Naive thymus-derived CD4-positive, alpha-beta T cell (primary cell): ENCODE measurements around the gene CRNKL1. TPM values are rescaled to one million over a fixed set of nuclear protein-coding genes. Genes with fewer than 3 reads are reported as not detected.

Source experiments
- ATAC-seq: fragments of 150-1000 bp; cut with Tn5 transposase; 2 replicates; pipeline ENCODE4 v1.10.0; 2021; ENCODE audit warnings: mild to moderate bottlenecking, moderate library complexity
- CTCF ChIA-PET: fragments of 350-600 bp; sonication (Branson Sonifier 250); formaldehyde crosslinking; loops from one replicate; lab custom pipeline; 2021; ENCODE audit warnings: antibody characterized with exemption; lab: Charles Lee
- POLR2A ChIA-PET: fragments of 350-600 bp; sonication (Branson Sonifier 250); formaldehyde crosslinking; loops from one replicate; lab custom pipeline; 2021; ENCODE audit warnings: antibody characterized with exemption, inconsistent platforms; lab: Charles Lee
- DNase-seq, 9 donors: peaks; one replicate each; pipeline versions ENCODE4 v3.0.0 to v3.0.0-alpha.2; 2020 to 2022; ENCODE audit warnings: mixed read lengths in 1 of 9
- H3K27ac ChIP-seq: one replicate; pipeline ENCODE4 v1.7.0; 2013; ENCODE audit warnings: mild to moderate bottlenecking, low read depth, low read length, moderate library complexity
- H3K27me3 ChIP-seq, 2 donors: one replicate each; pipeline ENCODE4 v1.7.0; 2013; ENCODE audit warnings: low read length in 2 of 2, mild to moderate bottlenecking in 2 of 2, moderate library complexity in 2 of 2; ENCODE audit not compliant: control insufficient read depth in 2 of 2, insufficient read depth in 2 of 2
- H3K36me3 ChIP-seq, 3 experiments: 1 replicate in 2 of 3; 2 replicates in 1 of 3; pipeline ENCODE4 v1.7.0; 2013; ENCODE audit warnings: low read length in 3 of 3, mild to moderate bottlenecking in 3 of 3, moderate library complexity in 1 of 3; ENCODE audit not compliant: insufficient read depth in 3 of 3, control insufficient read depth in 2 of 3
- H3K4me1 ChIP-seq, 2 donors: one replicate each; pipeline ENCODE4 v1.7.0; 2013; ENCODE audit warnings: low read length in 2 of 2, mild to moderate bottlenecking in 2 of 2, moderate library complexity in 1 of 2; ENCODE audit not compliant: control insufficient read depth in 2 of 2, insufficient read depth in 2 of 2
- H3K4me3 ChIP-seq: 2 replicates; pipeline ENCODE4 v1.7.0; 2013; ENCODE audit warnings: mild to moderate bottlenecking, low read length
- H3K9me3 ChIP-seq, 3 experiments: 1 replicate in 2 of 3; 2 replicates in 1 of 3; pipeline ENCODE4 v1.7.0; 2013; ENCODE audit warnings: low read length in 3 of 3; ENCODE audit not compliant: control insufficient read depth in 2 of 3
- H3K27ac Mint-ChIP-seq, 9 donors: one replicate each; pipeline ENCODE4 v1.8.0; 2020 to 2022; ENCODE audit warnings: mixed read lengths in 9 of 9, mild to moderate bottlenecking in 8 of 9, moderate library complexity in 5 of 9, inconsistent platforms in 2 of 9
- H3K27me3 Mint-ChIP-seq, 5 donors: one replicate each; pipeline ENCODE4 v1.8.0; 2021 to 2022; ENCODE audit warnings: mixed read lengths in 5 of 5, mild to moderate bottlenecking in 1 of 5
- H3K36me3 Mint-ChIP-seq, 5 donors: one replicate each; pipeline ENCODE4 v1.8.0; 2020 to 2022; ENCODE audit warnings: mixed read lengths in 5 of 5, mild to moderate bottlenecking in 3 of 5, inconsistent platforms in 1 of 5
- H3K4me1 Mint-ChIP-seq, 7 donors: one replicate each; pipeline ENCODE4 v1.8.0; 2020 to 2022; ENCODE audit warnings: mixed read lengths in 7 of 7, mild to moderate bottlenecking in 3 of 7, inconsistent platforms in 1 of 7
- H3K4me3 Mint-ChIP-seq, 10 donors: one replicate each; pipeline ENCODE4 v1.8.0; 2020 to 2022; ENCODE audit warnings: mild to moderate bottlenecking in 10 of 10, mixed read lengths in 10 of 10, moderate library complexity in 6 of 10, inconsistent platforms in 2 of 10
- H3K9me3 Mint-ChIP-seq, 11 donors: one replicate each; pipeline ENCODE4 v1.8.0; 2020 to 2022; ENCODE audit warnings: mixed read lengths in 11 of 11, mild to moderate bottlenecking in 4 of 11, inconsistent platforms in 1 of 11, moderate library complexity in 1 of 11
- intact Hi-C, 2 donors: fragments of 100-400 bp; cut with micrococcal nuclease; formaldehyde crosslinking; loops; one replicate each; pipeline ENCODE4 v1.15.1; 2023
- polyA plus RNA-seq, 2 donors: library from polyadenylated mRNA; unstranded; fragments of 300-500 nt; fragmentation: Illumina TruSeq; gene quantifications; one replicate each; pipeline ENCODE4 v1.2.3, GENCODE V29; 2021
- total RNA-seq, 6 experiments: library from RNA in 5 of 6; stranded (reverse) in 5 of 6; gene quantifications; 1 replicate in 5 of 6; 2 replicates in 1 of 6; pipeline ENCODE4 v1.2.3 and lab custom pipeline; 2021 to 2026

CRNKL1 gene
- total and polyA plus RNA-seq, 7 experiments from 2014 or later, result 9.1 to 32.1 (median 20.2) TPM

- Mint-ChIP-seq H3K9me3 (no peaks in the 10 kb centered on the region), H3K4me3 (no peak overlapping the region), H3K27ac (no peak overlapping the region), H3K4me1 (peaks cover 0 to 5% (median 4%) of the 10 kb centered on the region in 7 donors), H3K36me3 (no peaks in the 10 kb centered on the region), H3K27me3 (peaks cover 0 to 21% (median 12%) of the 10 kb centered on the region in 5 donors)
- Histone ChIP-seq H3K27ac (no peak overlapping the region), H3K36me3 (no peaks in the 10 kb centered on the region), H3K27me3 (no peaks in the 10 kb centered on the region), H3K9me3 (no peaks in the 10 kb centered on the region), H3K4me3 (no peak overlapping the region), H3K4me1 (no peaks in the 10 kb centered on the region)
- ChIA-PET POLR2A (no interaction called here), CTCF (no interaction called here)
- DNase-seq (no peak), ATAC-seq (no peak)
- intact Hi-C loops, result no loop called here
Observed at GRCh38 chr20:20079102-20079784, 27.0 kb upstream of the CRNKL1 start.

- Mint-ChIP-seq H3K36me3 (no peaks in the 10 kb centered on the region), H3K27me3 (peaks cover 4 to 21% (median 15%) of the 10 kb centered on the region in 5 donors), H3K4me3 (no peak overlapping the region), H3K4me1 (no peaks in the 10 kb centered on the region), H3K9me3 (no peaks in the 10 kb centered on the region), H3K27ac (no peak overlapping the region)
- Histone ChIP-seq H3K27me3 (no peaks in the 10 kb centered on the region), H3K36me3 (no peaks in the 10 kb centered on the region), H3K27ac (no peak overlapping the region), H3K9me3 (no peaks in the 10 kb centered on the region), H3K4me3 (no peak overlapping the region), H3K4me1 (no peaks in the 10 kb centered on the region)
- DNase-seq (no peak), ATAC-seq (no peak)
- ChIA-PET POLR2A (no interaction called here), CTCF (no interaction called here)
- intact Hi-C loops, result no loop called here
Observed at GRCh38 chr20:20078041-20078440, 25.8 kb upstream of the CRNKL1 start.

DNA sequence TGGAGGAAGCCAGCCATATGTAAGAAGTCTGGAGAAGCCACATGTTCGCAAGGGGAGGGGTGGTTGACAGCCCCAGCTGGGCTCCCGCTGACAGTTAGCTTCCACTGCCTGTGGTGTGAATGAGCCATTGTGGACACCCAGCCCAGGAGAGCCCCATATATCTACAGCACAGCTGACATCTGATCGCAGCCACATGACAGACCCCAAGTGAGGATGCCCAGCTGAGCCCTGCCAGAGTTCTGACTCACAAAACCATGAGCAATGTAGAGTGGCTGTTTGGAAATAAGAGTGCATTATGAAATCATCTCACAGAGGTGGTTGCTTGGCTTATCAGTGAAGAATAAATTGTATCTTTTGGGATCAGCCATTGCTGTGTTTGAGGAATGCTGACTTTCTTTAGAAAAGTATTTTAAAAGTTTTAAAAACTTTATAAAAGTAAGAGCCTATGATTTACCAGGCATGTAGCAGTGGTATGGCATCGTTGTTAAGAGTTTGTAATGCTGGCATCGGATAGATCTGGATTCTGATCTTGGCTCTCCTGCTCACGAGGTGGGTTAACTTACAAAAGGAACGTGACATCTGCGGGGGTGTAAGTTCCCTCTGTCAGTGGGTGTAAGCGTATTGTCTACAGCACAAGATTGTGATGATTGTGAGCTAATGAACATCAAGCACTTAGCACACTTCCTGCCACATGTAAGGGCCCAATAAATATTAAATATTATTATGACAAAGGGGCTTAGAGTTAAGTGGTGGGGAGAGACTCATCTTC is 24.2 kb upstream of the CRNKL1 start:
- Histone ChIP-seq H3K4me1 (no peaks in the 10 kb centered on the region), H3K27me3 (no peaks in the 10 kb centered on the region), H3K9me3 (no peaks in the 10 kb centered on the region), H3K27ac (no peak overlapping the region), H3K36me3 (no peaks in the 10 kb centered on the region), H3K4me3 (no peak overlapping the region)
- ATAC-seq, result no peak
- ChIA-PET CTCF (interaction anchor here (0.6 kb wide), 1 partner anchor 11 kb away, joined by 3 read pairs; no protein-coding TSS in a partner anchor), POLR2A (interaction anchor here (0.6 kb wide), 1 partner anchor 74 kb away, joined by 3 read pairs; no protein-coding TSS in a partner anchor)
- Mint-ChIP-seq H3K27ac (no peak overlapping the region), H3K4me1 (no peaks in the 10 kb centered on the region), H3K36me3 (no peaks in the 10 kb centered on the region), H3K27me3 (peaks cover 4 to 14% (median 8%) of the 10 kb centered on the region in 5 donors), H3K4me3 (no peak overlapping the region), H3K9me3 (no peaks in the 10 kb centered on the region)
- intact Hi-C loops, result no loop called here
- DNase-seq, result no peak

DNA sequence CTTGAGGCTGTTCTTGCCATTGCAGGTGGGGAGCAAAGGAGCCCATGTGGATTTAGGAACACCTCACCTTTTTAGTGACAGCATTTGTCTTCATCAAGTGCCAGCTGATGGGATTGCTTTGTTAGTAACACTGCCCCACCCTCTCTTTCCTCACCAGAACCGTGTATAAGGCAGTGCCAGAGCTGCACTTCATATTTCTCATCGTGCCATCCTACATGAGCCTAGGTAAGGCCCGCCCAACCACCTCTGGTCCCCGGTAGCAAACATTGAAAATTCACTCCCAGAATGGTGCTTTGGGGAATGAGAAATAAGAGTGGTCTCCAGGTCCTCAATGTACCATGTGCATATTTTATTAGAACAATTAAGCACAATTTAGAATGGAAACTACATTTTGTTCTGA is 22.8 kb upstream of the CRNKL1 start:
- no peak for ATAC-seq
- CTCF ChIA-PET, result no interaction called here
- intact Hi-C loops, result no loop called here

GRCh38 chr20:20073801-20074371 is 21.6 kb upstream of the CRNKL1 start:
- H3K36me3 Mint-ChIP-seq, result no peaks in the 10 kb centered on the region
- DNase-seq, result no peak

More for the DNA sequence above, 22.8 kb upstream of the CRNKL1 start:
- H3K4me1 Mint-ChIP-seq, result no peaks in the 10 kb centered on the region
- no peaks in the 10 kb centered on the region for H3K36me3 Mint-ChIP-seq
- DNase-seq, result no peak
- no peak overlapping the region for H3K4me3 Mint-ChIP-seq
- Histone ChIP-seq H3K4me3 (no peak overlapping the region), H3K27ac (no peak overlapping the region), H3K36me3 (no peaks in the 10 kb centered on the region), H3K9me3 (no peaks in the 10 kb centered on the region), H3K27me3 (no peaks in the 10 kb centered on the region), H3K4me1 (no peaks in the 10 kb centered on the region)
- POLR2A ChIA-PET, result no interaction called here
- H3K27me3 Mint-ChIP-seq, result peaks cover 3 to 11% (median 7%) of the 10 kb centered on the region in 5 donors
- no peak overlapping the region for H3K27ac Mint-ChIP-seq
- no peaks in the 10 kb centered on the region for H3K9me3 Mint-ChIP-seq

DNA sequence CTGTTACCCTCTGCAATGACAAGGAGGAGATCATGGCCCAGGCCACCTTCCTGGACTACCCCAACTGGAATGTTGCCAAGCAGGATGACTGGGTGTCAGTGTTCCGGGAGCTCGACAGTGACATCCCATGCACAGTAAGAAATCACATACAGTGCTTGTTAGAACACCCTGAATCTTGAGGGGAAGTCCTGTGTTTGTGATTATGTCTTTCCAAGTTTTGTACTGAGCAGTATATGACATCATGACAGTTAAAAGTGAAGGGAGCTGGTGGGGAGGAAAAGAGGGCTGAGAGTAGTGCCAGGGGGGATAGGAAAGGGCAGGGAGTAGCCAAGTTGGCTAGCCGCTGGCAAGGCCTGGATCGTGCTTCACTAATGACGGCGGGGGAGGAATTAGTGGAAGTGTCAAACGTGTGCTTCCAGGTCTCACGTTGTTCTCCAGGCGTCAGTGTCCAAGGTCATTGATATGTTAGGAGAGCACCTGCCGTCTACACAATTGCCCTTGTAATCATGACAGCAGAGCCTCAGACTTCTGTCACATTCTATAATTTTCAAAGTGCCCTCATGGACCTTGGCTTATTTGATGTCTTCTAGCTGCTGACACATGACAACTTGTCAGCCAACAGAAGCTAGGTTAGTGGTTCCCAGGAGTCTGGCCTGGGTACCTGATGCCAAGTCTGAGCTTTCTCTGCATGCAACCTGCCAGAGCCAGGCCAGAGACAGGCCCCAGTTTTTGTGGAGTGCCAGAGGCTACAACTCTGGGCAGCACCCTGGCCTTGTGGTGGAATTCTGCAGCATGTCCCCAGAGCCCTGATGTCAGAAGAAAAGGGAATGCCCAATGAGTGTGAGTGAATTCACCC is 18.8 kb upstream of the CRNKL1 start:
- no peak for ATAC-seq
- intact Hi-C loops, result no loop called here
- no peaks in the 10 kb centered on the region for H3K36me3 ChIP-seq
- H3K9me3 ChIP-seq, result no peaks in the 10 kb centered on the region
- no peak overlapping the region for H3K27ac ChIP-seq
- H3K27me3 ChIP-seq, result no peaks in the 10 kb centered on the region
- no peaks in the 10 kb centered on the region for H3K36me3 Mint-ChIP-seq
- H3K27ac Mint-ChIP-seq, result no peak overlapping the region
- H3K4me3 ChIP-seq, result no peak overlapping the region
- no peaks in the 10 kb centered on the region for H3K9me3 Mint-ChIP-seq
- ChIA-PET CTCF (interaction anchor here (0.9 kb wide), 1 partner anchor 10 kb away, joined by 3 read pairs; no protein-coding TSS in a partner anchor), POLR2A (no interaction called here)
- no peak for DNase-seq
- peaks cover 0 to 5% (median 4%) of the 10 kb centered on the region in 5 donors for H3K27me3 Mint-ChIP-seq
- H3K4me1 ChIP-seq, result no peaks in the 10 kb centered on the region
- H3K4me1 Mint-ChIP-seq, result no peaks in the 10 kb centered on the region
- no peak overlapping the region for H3K4me3 Mint-ChIP-seq

More at GRCh38 chr20:20073801-20074371, 21.6 kb upstream of the CRNKL1 start:
- H3K4me3 ChIP-seq, result no peak overlapping the region
- Mint-ChIP-seq H3K4me3 (no peak overlapping the region), H3K4me1 (no peaks in the 10 kb centered on the region), H3K27ac (no peak overlapping the region), H3K27me3 (peaks cover 3 to 11% (median 7%) of the 10 kb centered on the region in 5 donors), H3K9me3 (no peaks in the 10 kb centered on the region)
- ChIA-PET POLR2A (no interaction called here), CTCF (no interaction called here)
- no peaks in the 10 kb centered on the region for H3K36me3 ChIP-seq
- intact Hi-C loops, result no loop called here
- no peaks in the 10 kb centered on the region for H3K9me3 ChIP-seq
- no peak for ATAC-seq
- H3K4me1 ChIP-seq, result no peaks in the 10 kb centered on the region
- no peak overlapping the region for H3K27ac ChIP-seq
- no peaks in the 10 kb centered on the region for H3K27me3 ChIP-seq
